ENCODE data around the gene DMD. TPM values are rescaled to one million over a fixed set of nuclear protein-coding genes. Genes with fewer than 3 reads are reported as not detected.

Gene DMD
- total RNA-seq, 1 donor from 2014 or later: 0.64 TPM

- intact Hi-C loops (cut with micrococcal nuclease): no loop called here
Observed at GRCh38 chrX:32501606-32502005, 709.7 kb downstream of the DMD start.

DNA sequence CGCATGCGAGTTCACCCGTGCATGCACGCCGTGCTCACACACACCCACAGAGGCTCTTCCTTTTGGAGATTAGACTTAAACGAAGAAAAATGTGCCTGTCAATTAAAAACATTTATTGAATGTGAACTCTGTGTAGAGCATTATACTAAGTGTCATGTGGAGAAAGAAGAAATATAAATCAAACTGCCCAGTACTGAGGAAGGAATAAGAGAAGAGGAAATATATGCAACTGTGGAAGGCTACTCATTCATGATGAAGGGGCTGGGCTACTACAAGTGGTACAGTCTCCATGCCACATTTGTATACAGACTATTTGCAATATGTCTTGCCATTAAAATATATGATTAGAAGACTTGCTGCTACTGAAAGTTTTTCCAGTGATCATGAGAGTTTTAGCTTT, 714.7 kb downstream of the DMD start:
- intact Hi-C loops (cut with micrococcal nuclease): no loop called here

DNA sequence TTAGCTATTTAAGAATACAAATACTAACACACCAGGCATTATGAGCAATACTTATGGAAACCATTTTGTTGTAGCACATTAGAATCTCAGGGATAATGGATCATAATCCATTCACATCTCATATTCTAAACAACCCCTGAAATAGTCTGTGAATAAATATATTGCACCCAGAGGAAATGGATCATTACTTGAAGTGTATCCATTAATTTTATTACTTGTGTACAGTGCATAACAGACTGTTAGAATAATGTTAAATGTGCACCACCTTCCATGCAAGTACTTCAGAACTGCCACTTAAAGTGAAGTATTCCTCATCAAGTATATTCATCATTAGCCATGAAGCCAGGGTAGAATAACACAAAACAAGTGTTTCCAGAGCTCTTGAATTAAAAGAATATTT, 715.5 kb downstream of the DMD start:
- intact Hi-C loops (cut with micrococcal nuclease): no loop called here

GRCh38 chrX:32489125-32489524, 722.2 kb downstream of the DMD start:
- intact Hi-C loops (cut with micrococcal nuclease): no loop called here

- intact Hi-C loops (cut with micrococcal nuclease): no loop called here
Observed at GRCh38 chrX:32483534-32484136, 727.7 kb downstream of the DMD start.

DNA sequence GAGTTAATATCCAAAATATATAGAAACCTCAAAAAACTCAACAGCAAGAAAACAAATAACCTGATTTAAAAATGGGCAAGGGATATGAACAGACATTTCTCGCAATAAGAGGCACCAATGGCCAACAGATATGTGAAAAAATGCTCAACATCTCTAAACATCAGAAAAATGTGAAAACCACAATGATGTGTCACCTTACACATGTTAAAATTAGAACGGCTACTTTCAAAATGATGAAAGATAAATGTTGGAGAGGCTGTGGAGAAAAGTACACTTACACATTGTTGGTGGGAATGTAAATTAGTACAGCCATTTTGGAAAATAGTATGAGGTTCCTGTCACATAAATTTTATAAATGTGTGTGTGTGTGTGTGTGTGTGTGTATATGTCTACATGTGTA, 731.3 kb downstream of the DMD start:
- intact Hi-C loops (cut with micrococcal nuclease): no loop called here

DNA sequence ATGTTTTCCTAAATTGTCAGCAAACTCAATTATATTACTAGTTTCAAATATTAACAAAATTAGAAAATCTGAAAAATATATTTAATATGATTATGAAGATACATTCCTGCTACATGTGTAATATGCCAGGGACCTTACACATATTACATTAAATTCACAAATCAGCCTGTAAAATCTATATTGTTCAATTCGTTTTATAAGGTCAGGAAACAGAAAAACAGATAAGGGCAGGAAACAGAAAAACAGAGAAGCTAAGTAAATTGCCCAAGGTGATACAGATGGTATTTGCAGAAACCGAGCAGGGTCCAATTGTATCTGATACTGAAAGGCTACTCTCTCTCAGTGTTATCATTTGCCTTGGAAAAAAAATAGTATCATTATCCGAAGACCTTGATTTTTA, 739.0 kb downstream of the DMD start:
- intact Hi-C loops (cut with micrococcal nuclease): no loop called here

DNA sequence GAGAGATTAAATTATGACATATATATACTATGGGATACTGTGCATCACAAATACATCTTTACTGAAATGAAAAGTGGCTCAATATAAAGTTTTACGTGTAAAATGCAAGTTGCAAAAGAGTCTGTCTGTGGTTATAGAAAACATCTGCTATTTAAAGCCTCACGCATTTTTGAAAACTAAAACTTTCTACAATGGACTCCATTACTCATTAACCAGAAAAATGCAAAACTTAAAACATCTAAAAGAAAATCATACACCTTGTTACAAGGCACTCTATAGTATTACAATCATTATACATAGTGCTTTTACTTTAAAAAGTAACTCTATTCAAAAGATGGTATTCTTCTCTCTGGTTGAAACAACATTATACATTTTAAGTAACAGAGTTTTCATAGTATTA, 755.6 kb downstream of the DMD start:
- intact Hi-C loops (cut with micrococcal nuclease): no loop called here

GRCh38 chrX:32451954-32452695, 759.2 kb downstream of the DMD start:
- intact Hi-C loops (cut with micrococcal nuclease): no loop called here

DNA sequence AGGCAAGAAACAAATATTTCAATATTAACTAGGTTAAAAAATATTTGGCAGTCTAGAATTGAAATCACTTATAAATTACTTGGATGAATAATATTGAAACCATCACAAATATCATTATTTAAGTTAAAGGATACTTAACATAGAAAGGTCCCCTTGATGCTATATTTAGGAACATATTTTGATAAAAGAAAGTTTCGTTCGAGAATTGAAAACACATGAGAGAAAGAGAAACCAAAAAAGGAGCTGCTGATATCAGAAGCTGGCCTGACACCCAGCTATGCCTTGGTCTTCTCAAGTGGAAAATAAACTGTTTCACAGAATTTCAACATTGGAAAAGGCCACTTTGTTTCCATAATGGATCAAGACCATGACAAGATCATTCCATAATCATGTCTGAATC, 762.4 kb downstream of the DMD start:
- intact Hi-C loops (cut with micrococcal nuclease): no loop called here

DNA sequence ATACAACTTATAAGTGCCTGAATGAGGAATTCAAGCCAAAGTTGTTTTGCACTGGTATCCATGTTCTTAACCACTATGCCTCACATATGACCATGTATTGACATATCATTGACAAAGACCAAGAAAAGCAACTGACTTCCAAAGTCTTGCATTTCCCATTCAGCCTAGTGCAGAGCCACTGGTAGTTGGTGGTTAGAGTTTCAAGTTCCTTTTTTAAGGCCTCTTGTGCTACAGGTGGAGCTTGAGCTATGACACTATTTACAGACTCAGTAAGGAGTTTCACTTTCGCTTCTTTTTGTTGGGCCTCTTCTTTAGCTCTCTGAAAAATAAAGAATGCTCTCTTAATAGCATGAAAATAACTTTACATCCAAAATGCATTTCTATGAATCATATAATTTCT, 763.0 kb downstream of the DMD start:
- intact Hi-C loops (cut with micrococcal nuclease): no loop called here

DNA sequence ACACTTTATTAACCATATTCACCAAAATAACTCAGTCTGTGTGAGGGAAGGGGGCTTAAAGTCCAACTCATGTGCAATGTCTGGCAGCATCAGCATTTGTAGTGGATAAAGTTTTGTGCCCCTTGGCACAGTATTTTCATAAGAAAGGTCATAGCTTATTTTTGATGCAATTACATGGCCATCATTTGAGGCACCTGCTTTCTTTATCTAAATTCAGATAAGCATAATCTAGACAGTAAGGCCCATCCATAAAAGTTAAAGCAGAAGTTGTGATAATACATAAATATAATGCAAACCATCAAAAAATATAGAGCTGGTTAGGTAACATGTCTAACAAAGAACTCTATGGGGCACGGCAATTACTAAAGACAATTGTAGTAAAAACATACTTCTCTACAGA, 763.7 kb downstream of the DMD start:
- intact Hi-C loops (cut with micrococcal nuclease): no loop called here

- intact Hi-C loops (cut with micrococcal nuclease): no loop called here
Observed at GRCh38 chrX:32443841-32444240, 767.5 kb downstream of the DMD start.

DNA sequence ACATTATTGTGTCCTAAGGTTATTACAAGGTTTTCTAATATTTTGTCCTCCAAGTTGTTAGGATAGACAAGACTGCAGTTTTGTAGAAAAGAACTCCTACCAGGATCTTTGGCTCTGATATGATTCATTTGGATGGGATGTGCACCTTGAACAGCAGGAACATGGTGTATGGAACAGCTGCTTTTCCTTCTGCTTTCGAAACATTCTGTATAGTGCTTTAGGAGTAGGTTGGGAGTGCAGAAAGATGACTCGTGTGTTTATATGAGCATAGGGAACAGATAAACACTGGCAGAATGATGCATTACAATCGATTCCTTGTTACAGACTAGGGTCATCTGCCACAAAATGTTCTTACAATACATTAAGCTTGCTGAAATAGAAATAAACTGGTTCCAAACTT, 790.1 kb downstream of the DMD start:
- intact Hi-C loops (cut with micrococcal nuclease): no loop called here

GRCh38 chrX:32408389-32408788, 803.0 kb downstream of the DMD start:
- intact Hi-C loops (cut with micrococcal nuclease): no loop called here

- intact Hi-C loops (cut with micrococcal nuclease): no loop called here
Observed at GRCh38 chrX:32397562-32398216, 813.7 kb downstream of the DMD start.

DNA sequence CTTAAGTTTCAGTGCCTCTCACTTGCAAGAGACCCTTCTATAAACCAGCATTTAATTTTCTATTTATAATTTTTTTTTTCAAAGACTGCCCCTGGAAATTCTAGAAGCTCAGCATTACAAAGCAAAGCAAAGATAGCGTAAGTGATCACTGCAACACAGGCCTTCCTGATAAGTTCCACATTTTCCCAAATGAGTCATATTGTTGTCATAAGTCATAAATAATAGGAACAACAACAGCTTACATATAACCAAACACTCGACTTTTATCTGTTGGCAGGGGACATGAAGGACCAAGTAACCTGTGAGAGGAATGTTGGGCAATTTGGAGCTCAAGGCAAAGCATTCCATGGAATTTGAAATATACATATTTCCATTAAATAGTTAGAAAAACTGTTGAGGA, 815.5 kb downstream of the DMD start:
- intact Hi-C loops (cut with micrococcal nuclease): no loop called here

- intact Hi-C loops (cut with micrococcal nuclease): no loop called here
Observed at GRCh38 chrX:32392655-32393054, 818.7 kb downstream of the DMD start.

DNA sequence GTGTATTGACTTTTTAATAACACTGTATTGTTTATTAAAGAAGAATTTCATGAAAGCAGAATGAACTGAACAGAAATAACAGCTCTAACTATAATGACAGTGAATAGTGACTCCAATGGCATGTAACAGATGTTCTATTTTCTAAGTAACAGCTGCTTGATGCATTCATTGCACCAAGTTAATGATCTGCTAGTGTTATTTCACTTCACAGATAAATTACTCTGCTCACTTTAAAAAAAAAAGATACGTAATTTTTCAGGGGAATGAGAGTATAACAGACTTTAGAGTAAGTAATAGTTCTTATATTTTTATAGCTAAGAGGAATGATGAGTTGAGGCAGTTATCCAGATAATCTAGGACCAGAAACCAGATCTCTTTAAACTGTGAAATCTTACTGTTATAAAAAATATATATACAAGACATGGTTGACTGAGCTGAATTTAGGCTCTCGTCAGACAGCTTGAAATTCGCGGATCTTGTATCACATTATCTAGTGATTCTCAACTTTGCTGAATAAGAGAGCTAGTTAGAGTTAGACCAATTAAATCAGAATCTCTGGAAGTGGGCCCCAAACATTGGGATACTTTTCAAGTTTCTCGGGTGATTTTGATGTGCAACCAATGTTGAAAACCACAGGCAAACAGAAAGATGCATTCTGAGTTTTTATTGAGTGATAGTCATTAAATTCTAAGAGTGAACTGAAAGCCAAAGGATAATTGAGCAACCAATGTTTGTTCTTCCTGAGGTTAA, 840.7 kb downstream of the DMD start:
- intact Hi-C loops (cut with micrococcal nuclease): no loop called here

DNA sequence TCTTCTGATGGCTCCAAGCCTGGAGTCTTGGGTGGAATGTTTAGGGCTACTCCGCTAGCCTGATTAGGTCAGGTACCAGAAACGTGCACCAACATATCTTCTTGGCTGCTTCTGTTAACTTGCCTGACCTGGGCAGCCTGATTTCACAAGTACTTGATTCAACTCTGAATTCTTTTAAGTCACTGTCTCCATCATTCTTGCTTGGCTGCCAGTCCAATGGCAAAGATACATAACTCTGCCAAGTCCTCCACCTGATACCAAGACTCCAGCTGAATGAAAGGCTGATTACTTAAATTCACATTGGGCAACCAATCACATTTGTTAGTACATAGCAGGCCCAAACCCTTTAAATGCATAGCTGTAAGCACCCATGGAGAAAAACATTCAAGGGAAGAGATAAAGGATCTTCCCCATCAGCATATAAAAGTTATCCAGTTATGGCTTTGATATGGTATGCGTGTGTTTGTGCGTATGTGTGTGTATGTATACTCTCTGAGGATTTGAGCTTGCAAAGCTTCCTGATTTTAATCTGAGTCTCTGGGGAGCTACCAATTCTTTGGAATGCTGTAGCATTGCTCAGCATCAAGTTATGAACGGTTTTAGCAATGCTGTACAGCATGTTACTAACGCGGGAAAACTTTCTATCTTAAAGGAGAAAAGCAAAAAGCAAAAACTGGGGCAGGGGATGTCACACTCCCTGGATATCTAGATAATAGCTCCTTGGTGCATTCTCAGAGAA, 917.2 kb downstream of the DMD start:
- intact Hi-C loops (cut with micrococcal nuclease): no loop called here

GRCh38 chrX:32289356-32289755, 922.0 kb downstream of the DMD start:
- intact Hi-C loops (cut with micrococcal nuclease): no loop called here
